Cardiac septum (tissue), 1 donor: ENCODE results near the gene PTPN14. TPM values are rescaled to one million over a fixed set of nuclear protein-coding genes. Genes with fewer than 3 reads are reported as not detected.
"Not testable (repeated sequence)": the region's sequence is repeated elsewhere in the genome, so short reads cannot be mapped to it uniquely, and the experiment has no call there.

ENCODE experiments used
- DNase-seq: peaks from one replicate; pipeline ENCODE4 v3.0.0-alpha.2; 2020; ENCODE audit warnings: low spot score
- intact Hi-C: fragments of 100-400 bp; cut with DNase I; formaldehyde crosslinking; loops from one replicate; pipeline ENCODE4 v1.14.0; 2022
- total RNA-seq: library from RNA; stranded (reverse); fragmentation: NEBNext Ultra II Directional; extraction: Animal tissue kit (Norgen Biotek cat#: 25700); gene quantifications from one replicate; pipeline ENCODE4 v1.2.1, GENCODE V29; 2021
- donor health status: DM: no; HTN: no; CAD: no.

Gene PTPN14
- total RNA-seq, 1 donor from 2014 or later, result 67.7 TPM

- DNase-seq, intact Hi-C loops: not testable (repeated sequence)
Measured at GRCh38 chr1:214494179-214494578, 57.2 kb downstream of the PTPN14 start.

GRCh38 chr1:214493126-214493796 is 58.1 kb downstream of the PTPN14 start:
- intact Hi-C loops, result no loop called here
- DNase-seq, result no peak

DNA sequence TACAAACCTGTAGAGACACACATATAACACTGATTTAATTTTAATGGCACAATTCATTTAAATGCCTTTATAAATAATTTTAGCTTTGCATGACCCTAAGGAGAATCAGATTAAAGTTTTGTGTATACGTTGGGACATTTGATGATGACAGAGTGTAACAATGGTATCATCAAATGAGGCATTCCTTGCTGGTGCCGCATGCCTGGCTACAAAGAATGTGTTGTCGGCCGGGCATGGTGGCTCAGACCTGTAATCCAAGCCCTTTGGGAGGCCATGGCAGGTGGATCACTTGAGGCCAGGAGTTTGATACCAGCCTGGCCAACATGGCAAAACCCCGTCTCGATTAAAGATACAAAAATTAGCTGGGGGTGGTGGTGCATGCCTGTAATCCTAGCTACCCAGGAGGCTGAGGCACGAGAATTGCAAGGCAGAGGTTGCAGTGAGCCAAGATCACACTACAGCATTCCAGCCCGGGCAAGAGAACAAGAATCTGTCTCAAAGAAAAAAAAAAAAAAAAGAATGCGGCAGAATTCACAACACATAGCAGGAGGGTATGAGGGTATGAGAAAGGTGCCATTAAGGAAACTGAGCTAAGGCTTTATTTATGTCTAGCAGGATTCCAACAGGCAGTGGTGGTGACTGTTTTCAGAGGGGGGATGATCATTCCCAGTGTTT is 58.9 kb downstream of the PTPN14 start:
- intact Hi-C loops, result no loop called here
- no peak for DNase-seq

GRCh38 chr1:214491468-214492146 is 59.8 kb downstream of the PTPN14 start:
- intact Hi-C loops, result no loop called here
- DNase-seq, result no peak

DNA sequence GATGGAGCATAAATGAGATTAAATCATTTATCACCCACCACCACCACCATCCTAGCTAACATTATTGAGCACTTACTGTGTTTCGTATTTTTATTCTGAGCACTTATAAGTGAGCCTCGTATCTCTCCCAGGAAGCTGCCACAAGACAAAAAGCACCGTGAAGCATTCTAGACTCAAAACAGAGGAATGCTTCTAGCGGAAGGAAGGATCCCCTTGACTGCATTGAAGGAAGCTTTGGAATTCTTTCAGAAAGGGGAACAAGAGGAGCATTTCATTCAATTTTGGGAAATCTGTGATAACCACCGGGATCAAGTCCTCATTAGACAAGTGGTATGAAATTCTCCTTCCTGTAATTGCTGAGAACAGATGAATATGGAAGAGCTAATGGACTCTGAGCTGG is 66.3 kb downstream of the PTPN14 start:
- intact Hi-C loops, result no loop called here
- no peak for DNase-seq

GRCh38 chr1:214483180-214483579 is 68.2 kb downstream of the PTPN14 start:
- DNase-seq, intact Hi-C loops: not testable (repeated sequence)

DNA sequence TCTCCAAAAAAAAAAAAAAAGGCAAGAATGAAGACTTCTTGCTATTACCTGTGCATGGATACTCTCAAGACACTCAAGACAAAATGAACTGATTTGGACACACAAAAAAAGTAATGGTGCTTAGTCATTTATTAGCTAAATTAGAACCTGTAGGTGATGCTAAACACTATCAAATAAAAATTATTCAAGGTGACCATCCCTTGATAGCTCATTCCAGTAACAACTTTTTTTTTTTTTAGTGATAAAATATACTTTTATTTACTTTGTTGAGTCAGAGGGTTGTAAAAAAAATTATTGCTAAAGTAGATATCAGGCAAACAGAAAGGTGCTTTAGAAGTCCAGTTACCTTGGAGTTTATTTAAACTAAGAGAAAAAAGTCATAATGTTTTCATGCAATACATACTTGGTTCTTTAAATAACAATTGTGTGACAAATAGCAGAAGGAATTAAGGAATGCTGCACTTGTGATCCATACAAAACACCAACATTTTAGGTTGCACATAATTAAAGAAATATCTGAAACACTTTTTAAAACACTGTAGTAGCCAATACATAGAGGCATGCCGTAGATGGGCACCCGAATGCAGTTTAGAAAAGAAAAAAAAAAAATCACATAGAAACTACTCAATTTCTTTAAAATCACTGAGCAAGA is 69.3 kb downstream of the PTPN14 start:
- DNase-seq, intact Hi-C loops: not testable (repeated sequence)

DNA sequence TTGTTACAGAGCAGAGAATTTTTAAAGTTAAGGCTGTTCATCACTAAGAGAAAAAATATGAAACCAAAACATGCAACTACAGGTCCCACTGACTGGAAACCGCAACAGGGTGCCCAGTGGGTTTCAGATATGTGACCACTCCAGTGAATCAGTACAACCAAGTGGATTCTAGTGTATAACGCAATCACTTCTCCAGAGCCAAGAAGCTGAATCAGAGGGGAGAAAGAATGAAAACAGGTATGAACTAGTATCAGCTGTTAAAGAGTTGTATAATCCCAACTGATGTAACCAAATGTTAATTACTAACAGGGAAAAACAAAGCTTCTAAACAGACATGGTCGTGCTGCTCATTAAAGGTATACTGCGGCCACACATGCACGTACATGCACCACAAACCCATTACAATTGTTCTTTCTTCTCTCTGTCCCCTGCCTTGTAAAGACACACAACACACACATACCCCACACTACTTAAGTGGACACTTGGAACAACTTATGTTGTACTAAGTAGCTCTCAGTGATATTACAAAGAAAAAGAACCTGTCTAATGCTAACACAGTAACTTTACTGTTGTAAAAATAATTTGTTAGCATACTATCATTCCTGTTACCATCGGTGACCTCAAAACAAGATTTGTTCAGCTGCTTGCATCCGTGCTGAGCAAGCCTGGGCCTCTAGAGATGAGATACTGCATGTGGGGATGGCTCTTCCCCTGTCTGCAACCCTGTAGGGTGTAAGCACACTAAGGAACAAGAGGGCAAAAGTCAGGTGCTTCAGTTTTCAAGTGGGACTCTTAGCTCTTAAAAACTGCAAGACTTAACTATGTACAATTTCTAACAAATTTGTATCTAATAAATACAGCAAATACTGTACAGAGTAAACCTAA is 74.2 kb downstream of the PTPN14 start:
- DNase-seq, result no peak
- intact Hi-C loops, result no loop called here

DNA sequence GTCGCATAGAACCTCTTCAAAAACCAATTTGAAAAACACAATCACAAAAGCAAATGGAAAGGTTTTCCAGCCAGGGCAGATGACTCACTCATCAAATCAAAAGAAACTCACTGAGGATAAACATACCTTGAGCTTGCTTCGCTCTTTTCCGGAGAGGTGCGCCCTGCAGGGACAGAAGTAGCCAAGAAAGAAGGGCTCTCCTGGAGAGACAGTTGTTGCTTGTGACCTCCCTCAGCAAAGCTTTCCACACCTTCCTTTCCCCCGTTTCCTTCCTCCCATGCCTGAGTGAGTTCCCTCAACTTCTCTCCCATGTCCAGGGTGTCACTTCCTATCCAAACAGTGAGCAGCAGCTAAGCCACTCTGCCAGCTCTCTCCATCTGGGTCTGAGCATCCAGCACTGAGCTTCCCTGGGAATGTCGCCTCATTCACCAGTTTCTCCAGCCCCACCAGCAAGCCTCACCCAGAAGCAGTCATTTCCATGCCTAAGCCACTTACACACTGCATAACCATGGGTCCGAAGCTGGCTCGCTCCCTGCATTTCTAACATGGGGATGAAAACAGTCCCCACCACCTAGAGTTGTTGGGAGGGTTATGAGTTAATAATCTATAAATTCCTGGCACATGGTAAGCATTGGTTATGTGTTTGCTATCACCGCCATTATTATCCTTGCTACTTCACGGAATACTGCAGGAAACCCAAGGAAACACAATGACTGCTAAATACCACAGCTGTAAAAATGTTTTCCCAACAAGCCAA is 75.0 kb downstream of the PTPN14 start:
- intact Hi-C loops, result no loop called here
- no peak for DNase-seq

- intact Hi-C loops, result no loop called here
Measured at GRCh38 chr1:214475746-214476145, 75.7 kb downstream of the PTPN14 start.

DNA sequence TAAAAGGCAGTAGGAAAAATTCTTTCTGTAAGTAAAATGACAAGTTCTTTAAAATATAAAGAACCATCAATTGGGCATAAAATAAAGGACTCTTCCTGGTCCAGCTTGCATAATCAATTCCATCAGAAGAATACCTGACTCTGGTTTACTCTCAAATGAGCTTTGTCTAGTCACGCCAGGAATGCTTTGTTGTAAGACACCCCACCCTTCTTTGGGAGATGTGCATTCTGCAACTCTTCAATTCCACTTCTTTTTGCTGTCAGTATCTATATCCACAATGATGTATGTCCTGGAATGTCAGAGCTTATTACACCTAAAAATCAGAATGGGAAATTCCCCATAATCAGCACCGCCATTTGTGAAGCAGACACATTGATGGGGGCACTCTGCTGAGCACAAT is 76.1 kb downstream of the PTPN14 start:
- DNase-seq, result no peak
- intact Hi-C loops, result no loop called here

More at GRCh38 chr1:214475746-214476145, 75.7 kb downstream of the PTPN14 start:
- DNase-seq, result no peak

- intact Hi-C loops, result no loop called here
- DNase-seq, result no peak
Measured at GRCh38 chr1:214474467-214474866, 76.9 kb downstream of the PTPN14 start.

GRCh38 chr1:214473862-214474261 is 77.5 kb downstream of the PTPN14 start:
- DNase-seq, result no peak
- intact Hi-C loops, result no loop called here

- intact Hi-C loops, result no loop called here
- DNase-seq, result no peak
Measured at GRCh38 chr1:214473387-214473786, 78.0 kb downstream of the PTPN14 start.

- intact Hi-C loops, result no loop called here
- no peak for DNase-seq
Measured at GRCh38 chr1:214472364-214472763, 79.0 kb downstream of the PTPN14 start.

GRCh38 chr1:214471458-214471857 is 79.9 kb downstream of the PTPN14 start:
- DNase-seq, result no peak
- intact Hi-C loops, result no loop called here

- DNase-seq, result no peak
- intact Hi-C loops, result no loop called here
Measured at GRCh38 chr1:214470132-214470531, 81.3 kb downstream of the PTPN14 start.

- intact Hi-C loops, result no loop called here
- no peak for DNase-seq
Measured at GRCh38 chr1:214469290-214469689, 82.1 kb downstream of the PTPN14 start.
